HepG2 (cell line): ENCODE data around the gene TPRG1.

ENCODE experiments used
- ATF6 ChIP-seq: sonication (generic); formaldehyde crosslinking; conservative IDR thresholded peaks from 2 replicates; pipeline ENCODE4 v1.4.0; 2020; ENCODE audit warnings: missing genetic modification reagents
- ZBTB33 ChIP-seq: sonication (generic); formaldehyde crosslinking; IDR thresholded peaks from 2 replicates; pipeline ENCODE4 v1.4.0; 2020; ENCODE audit warnings: missing genetic modification reagents

- TF ChIP-seq ZBTB33 (CRISPR knock-in tag) (no peak), ATF6 (CRISPR knock-in tag) (no peak)
Measured at GRCh38 chr3:189324538-189325138, 152.9 kb downstream of the TPRG1 start.
